Measurements from ENCODE around the gene KRTAP4-5. TPM values are rescaled to one million over a fixed set of nuclear protein-coding genes. Genes with fewer than 3 reads are reported as not detected.
A peak's percentile ranks its signal among the peaks of the same experiment; 100 is the strongest.
"Not testable (repeated sequence)": the region's sequence is repeated elsewhere in the genome, so short reads cannot be mapped to it uniquely, and the experiment has no call there.

Gene KRTAP4-5
- total RNA-seq, 1 donor, result not detected

GRCh38 chr17:41127371-41127770, 22.3 kb downstream of the KRTAP4-5 start:
- no peak overlapping the region for H3K4me3 ChIP-seq (ENCODE audit: low read length)
- H3K4me1 ChIP-seq (ENCODE audit: insufficient read depth, low read length), result peaks cover 6% of the 10 kb centered on the region
- H3K9me3 ChIP-seq (ENCODE audit: low read depth, low read length), result no peaks in the 10 kb centered on the region
- H3K27me3 ChIP-seq (ENCODE audit: insufficient read depth, low read length), result no peaks in the 10 kb centered on the region

- Histone ChIP-seq H3K27me3 (ENCODE audit: insufficient read depth, low read length) (no peaks in the 10 kb centered on the region), H3K9me3 (ENCODE audit: low read depth, low read length) (no peaks in the 10 kb centered on the region), H3K4me3 (ENCODE audit: low read length) (no peak overlapping the region), H3K4me1 (ENCODE audit: insufficient read depth, low read length) (peaks cover 6% of the 10 kb centered on the region)
These were observed 23.2 kb downstream of the KRTAP4-5 start for GRCh38 chr17:41126412-41126811.

DNA sequence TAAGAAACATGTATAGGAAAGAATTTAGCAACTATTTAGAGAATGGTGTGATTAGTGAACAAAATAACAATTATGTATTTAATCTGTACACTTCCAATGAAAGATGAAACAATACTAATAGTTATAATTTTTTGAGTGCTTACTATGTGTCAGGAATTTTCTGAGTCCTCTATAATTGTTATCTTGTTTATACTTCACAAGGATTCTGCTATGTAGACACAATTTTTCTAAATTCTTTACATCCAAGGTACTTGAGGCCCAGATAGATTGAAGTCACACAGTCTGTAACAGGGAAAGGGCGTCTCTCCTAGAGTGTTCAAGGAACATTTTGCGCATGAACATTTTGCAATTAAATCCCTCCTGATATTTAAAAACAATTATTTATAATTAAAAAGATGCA, 24.6 kb downstream of the KRTAP4-5 start:
- Histone ChIP-seq H3K27me3 (ENCODE audit: insufficient read depth, low read length) (no peaks in the 10 kb centered on the region), H3K9me3 (ENCODE audit: low read depth, low read length) (no peaks in the 10 kb centered on the region), H3K4me1 (ENCODE audit: insufficient read depth, low read length) (peaks cover 9% of the 10 kb centered on the region), H3K4me3 (ENCODE audit: low read length) (no peak overlapping the region)

DNA sequence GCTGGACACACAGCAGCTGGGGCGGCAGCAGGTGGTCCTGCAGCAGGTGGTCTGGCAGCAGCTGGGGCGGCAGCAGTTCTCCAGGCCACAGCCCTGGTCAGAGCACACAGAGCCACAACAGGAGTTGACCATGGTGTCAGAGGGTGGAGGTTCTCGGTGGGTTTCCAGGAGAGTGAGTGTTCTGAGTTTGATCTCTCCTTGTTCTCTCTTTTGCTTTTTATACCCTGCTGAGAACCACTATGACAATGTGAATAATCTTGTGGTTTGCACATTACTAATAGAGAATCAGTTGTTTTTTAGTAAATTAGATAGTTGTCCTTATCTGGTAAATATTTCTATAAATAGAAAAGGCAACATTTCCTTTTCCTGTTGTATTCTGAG, 25.6 kb downstream of the KRTAP4-5 start, which contains the start of gene KRTAP4-12:
KRTAP4-12 (minus strand) TSS at position 192 of the 381 bp plus-strand sequence; CDS start at position 132, 60 bp downstream.
- H3K27me3 ChIP-seq (ENCODE audit: insufficient read depth, low read length); H3K4me1 ChIP-seq (ENCODE audit: insufficient read depth, low read length); H3K9me3 ChIP-seq (ENCODE audit: low read depth, low read length); H3K4me3 ChIP-seq (ENCODE audit: low read length): not testable (repeated sequence)

- H3K4me1 ChIP-seq (ENCODE audit: insufficient read depth, low read length), result peaks cover 12% of the 10 kb centered on the region
- not testable (repeated sequence) for H3K4me3 ChIP-seq (ENCODE audit: low read length); H3K9me3 ChIP-seq (ENCODE audit: low read depth, low read length); H3K27me3 ChIP-seq (ENCODE audit: insufficient read depth, low read length)
These were observed 26.2 kb downstream of the KRTAP4-5 start for GRCh38 chr17:41123292-41123990.

DNA sequence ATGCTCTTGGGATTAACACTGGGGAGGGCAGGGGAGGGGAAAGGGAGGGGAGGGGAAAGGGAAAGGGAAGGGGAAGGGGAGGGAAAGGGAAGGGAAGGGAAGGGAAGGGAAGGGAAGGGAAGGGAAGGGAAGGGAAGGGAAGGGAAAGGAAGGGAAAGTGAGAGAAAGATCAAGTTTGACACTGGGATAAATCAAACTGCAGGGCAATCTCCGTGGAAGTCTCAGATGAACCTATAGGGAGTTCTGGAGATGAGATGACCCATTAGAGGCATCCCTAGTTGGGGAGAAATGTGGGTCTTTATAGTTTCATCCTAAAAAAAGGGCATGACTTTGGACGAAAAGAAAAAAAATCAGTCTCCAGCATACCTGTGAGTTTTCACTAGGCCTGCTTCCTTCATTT, 27.9 kb downstream of the KRTAP4-5 start:
- Histone ChIP-seq H3K27me3 (ENCODE audit: insufficient read depth, low read length) (no peaks in the 10 kb centered on the region), H3K4me3 (ENCODE audit: low read length) (no peak overlapping the region), H3K9me3 (ENCODE audit: low read depth, low read length) (no peaks in the 10 kb centered on the region), H3K4me1 (ENCODE audit: insufficient read depth, low read length) (peaks cover 12% of the 10 kb centered on the region)

- H3K4me3 ChIP-seq (ENCODE audit: low read length); H3K27me3 ChIP-seq (ENCODE audit: insufficient read depth, low read length); H3K9me3 ChIP-seq (ENCODE audit: low read depth, low read length): not testable (repeated sequence)
- H3K4me1 ChIP-seq (ENCODE audit: insufficient read depth, low read length), result peaks cover 11% of the 10 kb centered on the region
These were observed 29.6 kb downstream of the KRTAP4-5 start for GRCh38 chr17:41119696-41120690.

GRCh38 chr17:41118721-41119120, 30.9 kb downstream of the KRTAP4-5 start:
- Histone ChIP-seq H3K27me3 (ENCODE audit: insufficient read depth, low read length) (peaks cover 3% of the 10 kb centered on the region), H3K4me3 (ENCODE audit: low read length) (no peak overlapping the region), H3K4me1 (ENCODE audit: insufficient read depth, low read length) (peaks cover 11% of the 10 kb centered on the region), H3K9me3 (ENCODE audit: low read depth, low read length) (no peaks in the 10 kb centered on the region)

- peaks cover 11% of the 10 kb centered on the region for H3K4me1 ChIP-seq (ENCODE audit: insufficient read depth, low read length)
- not testable (repeated sequence) for H3K27me3 ChIP-seq (ENCODE audit: insufficient read depth, low read length); H3K9me3 ChIP-seq (ENCODE audit: low read depth, low read length); H3K4me3 ChIP-seq (ENCODE audit: low read length)
These were observed 31.7 kb downstream of the KRTAP4-5 start, which contains the start of gene KRTAP4-11 for GRCh38 chr17:41117846-41118386. Gene KRTAP4-11 (minus strand): TSS chr17:41118373. CDS start chr17:41118315, 58 bp downstream.

GRCh38 chr17:41116297-41116696, 33.3 kb downstream of the KRTAP4-5 start:
- Histone ChIP-seq H3K9me3 (ENCODE audit: low read depth, low read length) (peaks cover 6% of the 10 kb centered on the region), H3K4me1 (ENCODE audit: insufficient read depth, low read length) (peaks cover 11% of the 10 kb centered on the region), H3K27me3 (ENCODE audit: insufficient read depth, low read length) (peaks cover 3% of the 10 kb centered on the region), H3K4me3 (ENCODE audit: low read length) (no peak overlapping the region)

- Histone ChIP-seq H3K4me3 (ENCODE audit: low read length) (no peak overlapping the region), H3K27me3 (ENCODE audit: insufficient read depth, low read length) (no peaks in the 10 kb centered on the region), H3K4me1 (ENCODE audit: insufficient read depth, low read length) (peaks cover 8% of the 10 kb centered on the region), H3K9me3 (ENCODE audit: low read depth, low read length) (peaks cover 6% of the 10 kb centered on the region)
These were observed 38.3 kb downstream of the KRTAP4-5 start for GRCh38 chr17:41111151-41111885.

DNA sequence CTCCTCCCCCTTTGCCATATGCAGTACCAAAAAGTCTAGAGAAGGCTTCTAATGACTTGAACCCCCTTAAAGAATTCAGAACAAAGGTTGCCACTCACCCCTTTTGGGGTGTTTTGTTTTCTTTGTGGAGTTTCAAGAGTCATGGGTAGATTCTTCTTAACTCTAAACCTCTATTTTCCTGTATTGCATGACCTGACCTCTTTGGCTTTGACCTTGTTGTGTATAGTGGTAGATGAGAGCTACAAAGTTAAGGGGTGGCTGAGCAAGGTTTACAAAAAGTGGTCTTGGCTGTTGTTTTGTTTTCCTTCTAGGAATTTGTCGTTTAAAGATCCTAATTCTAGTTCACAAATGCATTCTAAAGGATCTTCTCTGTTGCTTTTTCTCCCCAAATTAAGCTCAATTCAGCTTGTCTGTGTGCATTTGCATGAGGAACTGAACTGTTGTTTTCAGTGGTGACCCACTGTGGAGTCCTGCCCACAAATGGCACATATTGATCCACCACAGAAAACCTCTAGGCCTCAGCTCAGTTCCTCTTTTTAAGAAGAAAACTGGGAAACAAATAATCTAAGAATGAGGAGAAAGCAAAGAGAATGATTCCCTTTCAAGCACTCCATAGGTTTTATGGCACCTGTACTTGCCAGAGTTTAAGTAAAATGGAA, 40.8 kb downstream of the KRTAP4-5 start:
- not testable (repeated sequence) for H3K4me1 ChIP-seq (ENCODE audit: insufficient read depth, low read length); H3K27me3 ChIP-seq (ENCODE audit: insufficient read depth, low read length); H3K9me3 ChIP-seq (ENCODE audit: low read depth, low read length)
- H3K4me3 ChIP-seq (ENCODE audit: low read length), result peak overlapping the region; percentile 32

DNA sequence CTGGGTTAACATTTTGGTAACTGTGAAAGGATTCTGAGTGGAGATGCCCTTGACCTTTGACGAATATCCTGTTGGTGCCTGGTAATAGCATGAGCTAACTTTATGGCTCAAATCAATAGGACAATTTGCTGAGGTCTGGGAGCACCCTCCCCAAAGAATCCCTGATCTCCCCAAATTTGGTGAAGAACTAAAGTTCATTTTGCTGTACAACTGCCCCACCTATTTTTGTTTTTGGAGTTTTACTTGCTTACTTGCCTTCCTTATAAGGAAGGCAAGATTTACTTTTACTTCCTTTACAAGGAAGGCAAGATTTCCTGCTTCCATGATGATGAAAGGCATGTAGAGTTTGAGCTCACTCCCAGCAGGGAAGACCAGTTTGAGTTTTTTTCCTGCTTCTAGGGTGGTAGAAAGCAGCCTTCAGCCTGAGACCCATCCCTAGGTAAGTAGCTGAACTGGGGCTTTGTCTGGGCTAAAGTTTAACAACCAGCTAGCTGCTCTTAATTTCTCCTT, 41.6 kb downstream of the KRTAP4-5 start:
- Histone ChIP-seq H3K4me1 (ENCODE audit: insufficient read depth, low read length) (peaks cover 8% of the 10 kb centered on the region), H3K27me3 (ENCODE audit: insufficient read depth, low read length) (no peaks in the 10 kb centered on the region), H3K9me3 (ENCODE audit: low read depth, low read length) (peaks cover 3% of the 10 kb centered on the region), H3K4me3 (ENCODE audit: low read length) (peak overlapping the region; percentile 32)

DNA sequence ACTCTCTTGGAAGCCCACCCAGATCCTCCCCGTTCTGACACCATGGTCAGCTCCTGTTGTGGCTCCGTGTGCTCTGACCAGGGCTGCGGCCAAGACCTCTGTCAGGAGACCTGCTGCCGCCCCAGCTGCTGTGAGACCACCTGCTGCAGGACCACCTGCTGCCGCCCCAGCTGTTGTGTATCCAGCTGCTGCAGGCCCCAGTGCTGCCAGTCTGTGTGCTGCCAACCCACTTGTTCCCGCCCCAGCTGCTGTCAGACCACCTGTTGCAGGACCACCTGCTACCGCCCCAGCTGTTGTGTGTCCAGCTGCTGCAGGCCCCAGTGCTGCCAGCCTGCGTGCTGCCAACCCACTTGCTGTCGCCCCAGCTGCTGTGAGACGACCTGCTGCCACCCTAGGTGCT, 44.3 kb downstream of the KRTAP4-5 start, which contains the start of gene KRTAP4-9:
KRTAP4-9 (plus strand) TSS at position 43 of the 400 bp plus-strand sequence; CDS start at position 43, 0 bp downstream.
- H3K27me3 ChIP-seq (ENCODE audit: insufficient read depth, low read length); H3K4me1 ChIP-seq (ENCODE audit: insufficient read depth, low read length); H3K9me3 ChIP-seq (ENCODE audit: low read depth, low read length); H3K4me3 ChIP-seq (ENCODE audit: low read length): not testable (repeated sequence)

All from mononuclear cell (primary cell).